Measurements from ENCODE around the gene PAPSS2. TPM values are rescaled to one million over a fixed set of nuclear protein-coding genes. Genes with fewer than 3 reads are reported as not detected.

Gene PAPSS2
- total and polyA plus RNA-seq, 11 donors, result 1.9 to 32.6 (median 5.8) TPM

GRCh38 chr10:87650838-87651589, 8.7 kb upstream of the PAPSS2 start:
- no peak overlapping the region for H3K27ac ChIP-seq
- TF ChIP-seq CTCF (IDR thresholded peaks at IDR 0.05), result no peak
- no peak for TF ChIP-seq POLR2A (IDR thresholded peaks at IDR 0.05)
- intact Hi-C loops (cut with DNase I), result loop anchor here in 4 of 10 donors (10.0 kb wide), 4 partner anchors 106 to 464 kb away; no protein-coding TSS in a partner anchor
- no peaks in the 10 kb centered on the region for H3K36me3 ChIP-seq
- H3K4me1 ChIP-seq, result no peaks in the 10 kb centered on the region
- DNase-seq (no peak), ATAC-seq (no peak)
- H3K27me3 ChIP-seq, result no peaks in the 10 kb centered on the region
- WGBS, 4 donors, result 81 to 89% (median 81%) methylated on average over 5 of the region's 5 CpGs
- H3K9me3 ChIP-seq, result peaks cover 0 to 3% (median 0%) of the 10 kb centered on the region in 12 donors
- H3K4me3 ChIP-seq, result no peak overlapping the region

GRCh38 chr10:87651801-87652200, 7.9 kb upstream of the PAPSS2 start:
- Histone ChIP-seq H3K27ac (no peak overlapping the region), H3K4me3 (no peak overlapping the region), H3K27me3 (no peaks in the 10 kb centered on the region), H3K4me1 (peaks cover 0 to 3% (median 0%) of the 10 kb centered on the region in 12 donors), H3K9me3 (no peaks in the 10 kb centered on the region), H3K36me3 (no peaks in the 10 kb centered on the region)
- ATAC-seq (no peak), DNase-seq (no peak)
- TF ChIP-seq POLR2A (IDR thresholded peaks at IDR 0.05), result no peak
- TF ChIP-seq CTCF (IDR thresholded peaks at IDR 0.05), result no peak
- WGBS, 4 donors, result 68 to 74% (median 73%) methylated on average over 6 of the region's 6 CpGs
- intact Hi-C loops (cut with DNase I), result loop anchor here in 4 of 10 donors (10.0 kb wide), 4 partner anchors 107 to 463 kb away; no protein-coding TSS in a partner anchor

- no peak for TF ChIP-seq CTCF (IDR thresholded peaks at IDR 0.05)
- no peak for TF ChIP-seq POLR2A (IDR thresholded peaks at IDR 0.05)
- H3K27ac ChIP-seq, result no peak overlapping the region
- H3K4me1 ChIP-seq, result peaks cover 0 to 7% (median 0%) of the 10 kb centered on the region in 12 donors
- DNase-seq (no peak), ATAC-seq (no peak)
- WGBS, 4 donors, result 69 to 96% (median 82%) methylated on average over 1 of the region's 1 CpG
- H3K9me3 ChIP-seq, result no peaks in the 10 kb centered on the region
- no peak overlapping the region for H3K4me3 ChIP-seq
- H3K27me3 ChIP-seq, result no peaks in the 10 kb centered on the region
- intact Hi-C loops (cut with DNase I), result loop anchor here in 4 of 10 donors (10.0 kb wide), 4 partner anchors 107 to 463 kb away; no protein-coding TSS in a partner anchor
- no peaks in the 10 kb centered on the region for H3K36me3 ChIP-seq
Observed at GRCh38 chr10:87652261-87652660, 7.4 kb upstream of the PAPSS2 start.

GRCh38 chr10:87654212-87654611, 5.5 kb upstream of the PAPSS2 start:
- intact Hi-C loops (cut with DNase I), result loop anchor here in 5 of 10 donors (2.0 to 10.0 kb wide), 5 partner anchors 81 to 461 kb away; no protein-coding TSS in a partner anchor
- ATAC-seq (no peak), DNase-seq (no peak)
- Histone ChIP-seq H3K9me3 (no peaks in the 10 kb centered on the region), H3K36me3 (no peaks in the 10 kb centered on the region), H3K27ac (no peak overlapping the region), H3K4me1 (peaks cover 0 to 12% (median 0%) of the 10 kb centered on the region in 12 donors), H3K27me3 (no peaks in the 10 kb centered on the region), H3K4me3 (no peak overlapping the region)
- TF ChIP-seq CTCF (IDR thresholded peaks at IDR 0.05) (no peak), POLR2A (IDR thresholded peaks at IDR 0.05) (no peak)
- WGBS, 4 donors, result 18 to 34% (median 26%) methylated on average over 1 of the region's 1 CpG
